HPDE6-E6E7 (cell line): ENCODE data around the gene GRB14.
"Not testable (repeated sequence)": the region's sequence is repeated elsewhere in the genome, so short reads cannot be mapped to it uniquely, and the experiment has no call there.

Experiments
- DNase-seq: peaks from one replicate; pipeline ENCODE4 v3.0.0; 2011; ENCODE audit warnings: missing footprints; ENCODE audit errors: extremely low spot score

The GRB14 gene

GRCh38 chr2:164620873-164621763 is at the start of gene GRB14:
TSS of gene GRB14 (minus strand) at chr2:164621482. CDS start at chr2:164621309, 173 bp downstream.
- DNase-seq: peak; percentile 60

- no peak for DNase-seq
These were observed 48.0 kb upstream of the GRB14 start for GRCh38 chr2:164669291-164669690.

GRCh38 chr2:164667566-164667965 is 46.3 kb upstream of the GRB14 start:
- no peak for DNase-seq

- DNase-seq: no peak
These were observed 42.8 kb upstream of the GRB14 start for GRCh38 chr2:164664070-164664469.

GRCh38 chr2:164662868-164663631 is 41.8 kb upstream of the GRB14 start:
- no peak for DNase-seq

- DNase-seq: no peak
These were observed 40.8 kb upstream of the GRB14 start for GRCh38 chr2:164662066-164662465.

GRCh38 chr2:164661349-164661748 is 40.1 kb upstream of the GRB14 start:
- DNase-seq: no peak

- peak; percentile 48 for DNase-seq
These were observed 35.8 kb upstream of the GRB14 start for GRCh38 chr2:164657129-164657528.

GRCh38 chr2:164655750-164656149 is 34.5 kb upstream of the GRB14 start:
- DNase-seq: no peak

GRCh38 chr2:164655336-164655735 is 34.1 kb upstream of the GRB14 start:
- peak; percentile 9 for DNase-seq

GRCh38 chr2:164651361-164651760 is 30.1 kb upstream of the GRB14 start:
- no peak for DNase-seq

- no peak for DNase-seq
These were observed 22.9 kb upstream of the GRB14 start for GRCh38 chr2:164644036-164644700.

GRCh38 chr2:164642946-164643555 is 21.8 kb upstream of the GRB14 start:
- DNase-seq: no peak

- DNase-seq: no peak
These were observed 21.0 kb upstream of the GRB14 start for GRCh38 chr2:164642268-164642667.

GRCh38 chr2:164628319-164628718 is 7.0 kb upstream of the GRB14 start:
- DNase-seq: not testable (repeated sequence)

GRCh38 chr2:164625378-164625971 is 4.2 kb upstream of the GRB14 start:
- no peak for DNase-seq

- DNase-seq: no peak
These were observed 3.0 kb upstream of the GRB14 start for GRCh38 chr2:164624316-164624715.

- DNase-seq: no peak
These were observed 1.2 kb upstream of the GRB14 start for GRCh38 chr2:164622338-164623106.

GRCh38 chr2:164621764-164622105 is 453 bp upstream of the GRB14 start:
- DNase-seq: peak; percentile 34

- no peak for DNase-seq
These were observed 825 bp downstream of the GRB14 start for GRCh38 chr2:164620457-164620856.

GRCh38 chr2:164617466-164617865 is 3.8 kb downstream of the GRB14 start:
- no peak for DNase-seq
